HEK293 (cell line): Measurements from ENCODE around the gene SLAMF6.

ENCODE experiments used
- CTCF ChIP-seq: fragments of 450-650 bp; formaldehyde crosslinking; IDR thresholded peaks from 2 replicates; pipeline ENCODE4 v1.5.1; 2016; ENCODE audit warnings: missing biosample characterization, missing genetic modification characterization
- SALL2 ChIP-seq: fragments of 450-650 bp; formaldehyde crosslinking; IDR thresholded peaks from 2 replicates; pipeline ENCODE4 v1.5.0; 2017; ENCODE audit warnings: missing biosample characterization, mild to moderate bottlenecking, missing genetic modification characterization, borderline replicate concordance
- TCF7L2 ChIP-seq: IDR thresholded peaks from 2 replicates; pipeline ENCODE4 v1.6.1; 2011; ENCODE audit warnings: low read depth, mild to moderate bottlenecking, inconsistent platforms, low read length, moderate library complexity, borderline replicate concordance
- ZNF23 ChIP-seq: fragments of 450-650 bp; formaldehyde crosslinking; IDR thresholded peaks from 2 replicates; pipeline ENCODE4 v1.5.1; 2016; ENCODE audit warnings: missing biosample characterization, missing genetic modification characterization, borderline replicate concordance
- TF ChIP-seq, protein P1 (sequence below): fragments of 450-650 bp; formaldehyde crosslinking; IDR thresholded peaks from 2 replicates; pipeline ENCODE4 v1.5.1; 2016; ENCODE audit warnings: missing biosample characterization, missing genetic modification characterization
- TF ChIP-seq, protein P2 (sequence below): fragments of 450-650 bp; formaldehyde crosslinking; IDR thresholded peaks from 2 replicates; pipeline ENCODE4 v1.5.1; 2016; ENCODE audit warnings: missing biosample characterization, missing genetic modification characterization

DNA sequence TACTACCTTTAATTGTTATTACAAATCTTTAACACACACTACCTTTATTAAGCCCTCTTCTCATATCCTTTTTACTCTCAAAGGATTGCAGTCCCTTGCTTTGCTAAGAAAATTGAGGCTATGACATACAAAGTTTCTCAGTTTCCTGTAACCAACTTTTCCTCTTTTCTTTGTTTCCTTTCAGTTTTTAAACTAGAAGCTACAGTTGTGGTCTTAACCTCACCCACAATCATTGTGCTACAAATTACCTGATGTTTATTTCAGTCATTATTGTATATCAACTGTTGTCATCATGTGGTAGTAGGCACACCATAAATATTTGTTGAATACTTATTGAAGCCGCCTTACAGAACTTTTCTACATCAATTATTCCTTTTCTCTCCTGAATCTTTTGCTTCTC lies 51.8 kb downstream of the SLAMF6 start:
- TF ChIP-seq CTCF (tag by site-specific recombination) (no peak), TCF7L2 (no peak), SALL2 (tag by site-specific recombination) (no peak), ZNF23 (tag by site-specific recombination) (no peak)
- TF ChIP-seq, protein P1, sequence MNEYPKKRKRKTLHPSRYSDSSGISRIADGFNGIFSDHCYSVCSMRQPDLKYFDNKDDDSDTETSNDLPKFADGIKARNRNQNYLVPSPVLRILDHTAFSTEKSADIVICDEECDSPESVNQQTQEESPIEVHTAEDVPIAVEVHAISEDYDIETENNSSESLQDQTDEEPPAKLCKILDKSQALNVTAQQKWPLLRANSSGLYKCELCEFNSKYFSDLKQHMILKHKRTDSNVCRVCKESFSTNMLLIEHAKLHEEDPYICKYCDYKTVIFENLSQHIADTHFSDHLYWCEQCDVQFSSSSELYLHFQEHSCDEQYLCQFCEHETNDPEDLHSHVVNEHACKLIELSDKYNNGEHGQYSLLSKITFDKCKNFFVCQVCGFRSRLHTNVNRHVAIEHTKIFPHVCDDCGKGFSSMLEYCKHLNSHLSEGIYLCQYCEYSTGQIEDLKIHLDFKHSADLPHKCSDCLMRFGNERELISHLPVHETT (tag by site-specific recombination) = no peak
- TF ChIP-seq, protein P2, sequence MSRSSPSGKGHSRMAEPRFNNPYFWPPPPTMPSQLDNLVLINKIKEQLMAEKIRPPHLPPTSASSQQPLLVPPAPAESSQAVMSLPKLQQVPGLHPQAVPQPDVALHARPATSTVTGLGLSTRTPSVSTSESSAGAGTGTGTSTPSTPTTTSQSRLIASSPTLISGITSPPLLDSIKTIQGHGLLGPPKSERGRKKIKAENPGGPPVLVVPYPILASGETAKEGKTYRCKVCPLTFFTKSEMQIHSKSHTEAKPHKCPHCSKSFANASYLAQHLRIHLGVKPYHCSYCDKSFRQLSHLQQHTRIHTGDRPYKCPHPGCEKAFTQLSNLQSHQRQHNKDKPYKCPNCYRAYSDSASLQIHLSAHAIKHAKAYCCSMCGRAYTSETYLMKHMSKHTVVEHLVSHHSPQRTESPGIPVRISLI = no peak
